Smooth muscle cell (in vitro differentiated cells): ENCODE measurements around the gene POLR1E. TPM values are rescaled to one million over a fixed set of nuclear protein-coding genes. Genes with fewer than 3 reads are reported as not detected.

Experiments
- DNase-seq: peaks from one replicate; lab custom pipeline; 2025; ENCODE audit not compliant: unreplicated experiment; lab: John Stamatoyannopoulos, UW
- H2AFZ ChIP-seq: fragments of 200-600 bp; sonication (generic); 2 replicates; pipeline ENCODE4 v1.6.0; 2016; ENCODE audit warnings: antibody characterized with exemption, low read depth, mild to moderate bottlenecking
- H3F3A ChIP-seq: fragments of 200-600 bp; sonication (generic); 2 replicates; pipeline ENCODE4 v1.6.0; 2017; ENCODE audit warnings: antibody characterized with exemption, low read depth
- H3K27ac ChIP-seq: fragments of 200-600 bp; sonication (generic); 2 replicates; pipeline ENCODE4 v1.5.1; 2016; ENCODE audit warnings: low read depth, mild to moderate bottlenecking
- H3K27me3 ChIP-seq: fragments of 200-600 bp; sonication (generic); 2 replicates; pipeline ENCODE4 v1.6.1; 2016; ENCODE audit warnings: low read depth, mild to moderate bottlenecking
- H3K36me3 ChIP-seq: fragments of 200-600 bp; sonication (generic); 2 replicates; pipeline ENCODE4 v1.5.1; 2016; ENCODE audit warnings: low read depth
- H3K4me1 ChIP-seq: fragments of 200-600 bp; sonication (generic); 2 replicates; pipeline ENCODE4 v1.5.1; 2016; ENCODE audit warnings: low read depth
- H3K4me2 ChIP-seq: fragments of 200-600 bp; sonication (generic); 2 replicates; pipeline ENCODE4 v1.6.0; 2016; ENCODE audit warnings: mild to moderate bottlenecking
- H3K4me3 ChIP-seq: fragments of 200-600 bp; sonication (generic); 2 replicates; pipeline ENCODE4 v1.5.1; 2016; ENCODE audit warnings: mild to moderate bottlenecking
- H3K79me2 ChIP-seq: fragments of 200-600 bp; sonication (generic); 2 replicates; pipeline ENCODE4 v1.6.0; 2016; ENCODE audit warnings: low read depth, mild to moderate bottlenecking
- H3K9ac ChIP-seq: fragments of 200-600 bp; sonication (generic); 2 replicates; pipeline ENCODE4 v1.6.0; 2016; ENCODE audit warnings: low read depth
- H3K9me3 ChIP-seq: fragments of 200-600 bp; sonication (generic); replicated peaks from 2 replicates; pipeline ENCODE4 v1.5.1; 2016; ENCODE audit warnings: low read depth
- H4K20me1 ChIP-seq: fragments of 200-600 bp; sonication (generic); 2 replicates; pipeline ENCODE4 v1.6.0; 2016; ENCODE audit warnings: low read depth
- WGBS: methylation state at CpG from one replicate; pipeline ENCODE4 v1.1.7; 2016; ENCODE audit warnings: low lambda C conversion rate; 5-methylcytosine and 5-hydroxymethylcytosine counted together
- polyA plus RNA-seq: library from polyadenylated mRNA; unstranded; fragments of >200 nt; fragmentation: Nextera tagmentation; extraction: Ambion mirVana; gene quantifications from 2 replicates; pipeline ENCODE4 v1.2.1, GENCODE V29; 2016
- total RNA-seq: library from RNA; depleted of rRNA; stranded (reverse); fragments of >200 nt; gene quantifications from 2 replicates; pipeline ENCODE4 v1.2.3, GENCODE V29; 2014
- TF ChIP-seq, protein P1 (sequence below): fragments of 200-600 bp; sonication (generic); IDR thresholded peaks from 2 replicates; pipeline ENCODE4 v1.5.1; 2017; ENCODE audit warnings: borderline replicate concordance, mild to moderate bottlenecking, antibody characterized with exemption; ENCODE audit not compliant: insufficient read depth, poor library complexity, severe bottlenecking

Gene POLR1E
- total and polyA plus RNA-seq, 2 experiments from 2014 or later, result 10.9 to 12.6 TPM

DNA sequence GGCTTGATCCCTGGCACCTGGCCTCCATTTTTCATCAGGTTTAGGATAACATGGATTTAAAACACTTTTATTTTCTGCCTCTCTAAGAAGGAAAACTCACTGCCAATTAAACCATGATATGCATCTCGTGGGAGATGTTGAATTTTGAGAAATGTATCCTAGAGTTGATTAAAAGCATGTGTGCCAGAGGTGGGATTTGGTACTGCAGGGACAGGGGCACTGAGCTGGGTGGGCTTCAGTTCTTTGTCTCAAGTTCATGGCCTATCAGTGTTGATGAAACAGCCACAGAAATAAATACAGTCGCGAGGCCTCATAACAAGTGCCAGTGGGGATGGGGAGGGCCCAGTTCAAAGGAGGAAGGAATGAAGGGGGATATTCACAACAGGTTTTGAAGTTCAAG is 34.9 kb downstream of the POLR1E start:
- 94% methylated on average over 3 of the region's 3 CpGs for WGBS
- DNase-seq, result no peak
- Histone ChIP-seq H3K36me3 (no peaks in the 10 kb centered on the region), H3K4me3 (no peak overlapping the region), H3K9ac (no peak overlapping the region), H3K4me2 (no peak overlapping the region), H2AFZ (no peak overlapping the region), H4K20me1 (no peaks in the 10 kb centered on the region), H3F3A (no peaks in the 10 kb centered on the region), H3K9me3 (no peaks in the 10 kb centered on the region), H3K27me3 (no peaks in the 10 kb centered on the region), H3K4me1 (no peaks in the 10 kb centered on the region), H3K79me2 (no peaks in the 10 kb centered on the region), H3K27ac (no peak overlapping the region)
- TF ChIP-seq, protein P1, sequence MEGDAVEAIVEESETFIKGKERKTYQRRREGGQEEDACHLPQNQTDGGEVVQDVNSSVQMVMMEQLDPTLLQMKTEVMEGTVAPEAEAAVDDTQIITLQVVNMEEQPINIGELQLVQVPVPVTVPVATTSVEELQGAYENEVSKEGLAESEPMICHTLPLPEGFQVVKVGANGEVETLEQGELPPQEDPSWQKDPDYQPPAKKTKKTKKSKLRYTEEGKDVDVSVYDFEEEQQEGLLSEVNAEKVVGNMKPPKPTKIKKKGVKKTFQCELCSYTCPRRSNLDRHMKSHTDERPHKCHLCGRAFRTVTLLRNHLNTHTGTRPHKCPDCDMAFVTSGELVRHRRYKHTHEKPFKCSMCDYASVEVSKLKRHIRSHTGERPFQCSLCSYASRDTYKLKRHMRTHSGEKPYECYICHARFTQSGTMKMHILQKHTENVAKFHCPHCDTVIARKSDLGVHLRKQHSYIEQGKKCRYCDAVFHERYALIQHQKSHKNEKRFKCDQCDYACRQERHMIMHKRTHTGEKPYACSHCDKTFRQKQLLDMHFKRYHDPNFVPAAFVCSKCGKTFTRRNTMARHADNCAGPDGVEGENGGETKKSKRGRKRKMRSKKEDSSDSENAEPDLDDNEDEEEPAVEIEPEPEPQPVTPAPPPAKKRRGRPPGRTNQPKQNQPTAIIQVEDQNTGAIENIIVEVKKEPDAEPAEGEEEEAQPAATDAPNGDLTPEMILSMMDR, result no peak

DNA sequence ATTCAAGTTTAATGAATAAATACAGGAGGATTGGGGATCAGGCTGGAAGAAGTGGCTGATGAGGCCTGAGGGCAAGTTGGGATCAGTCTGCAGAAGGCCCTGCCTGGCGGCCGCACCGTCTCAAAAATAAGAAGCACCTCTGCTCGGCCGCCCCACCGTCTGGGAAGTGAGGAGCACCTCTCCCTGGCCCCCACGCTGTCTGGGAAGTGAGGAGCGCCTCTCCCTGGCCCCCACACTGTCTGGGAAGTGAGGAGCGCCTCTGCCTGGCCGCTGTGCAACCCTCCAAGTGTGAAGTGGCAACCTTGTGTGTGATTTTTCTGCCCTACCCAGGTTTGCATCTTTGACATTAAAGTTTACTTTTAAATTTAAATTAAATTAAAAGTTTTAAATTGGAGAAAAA is 35.4 kb downstream of the POLR1E start:
- Histone ChIP-seq H3K4me3 (no peak overlapping the region), H3K9ac (no peak overlapping the region), H3K9me3 (no peaks in the 10 kb centered on the region), H2AFZ (no peak overlapping the region), H3K27me3 (no peaks in the 10 kb centered on the region), H3K79me2 (no peaks in the 10 kb centered on the region), H4K20me1 (no peaks in the 10 kb centered on the region), H3K4me1 (no peaks in the 10 kb centered on the region), H3K36me3 (no peaks in the 10 kb centered on the region), H3K4me2 (no peak overlapping the region), H3F3A (no peaks in the 10 kb centered on the region), H3K27ac (no peak overlapping the region)
- WGBS, result 98% methylated on average over 10 of the region's 10 CpGs
- DNase-seq, result no peak
- TF ChIP-seq, protein P1, result no peak

DNA sequence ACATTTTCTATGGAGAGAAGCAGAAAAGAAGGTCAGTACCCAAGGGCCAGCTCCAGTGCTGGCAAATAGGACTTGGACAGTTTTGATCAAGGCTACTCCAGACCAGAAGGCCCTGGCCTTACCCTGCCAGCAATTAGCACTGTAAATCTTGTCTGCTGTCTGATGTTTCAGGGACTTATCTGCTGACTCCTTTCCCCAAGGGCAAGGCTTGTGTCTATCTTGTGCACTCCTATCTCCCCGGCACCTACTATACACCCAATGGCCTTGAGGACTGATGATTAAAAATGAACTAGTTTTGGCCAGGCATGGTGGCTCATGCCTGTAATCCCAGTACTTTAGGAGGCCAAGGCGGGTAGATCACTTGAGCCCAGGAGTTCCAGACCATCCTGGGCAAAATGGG is 37.2 kb downstream of the POLR1E start:
- no peaks in the 10 kb centered on the region for H3K79me2 ChIP-seq
- no peak overlapping the region for H3K27ac ChIP-seq
- no peaks in the 10 kb centered on the region for H4K20me1 ChIP-seq
- WGBS, result 94% methylated on average over 2 of the region's 2 CpGs
- DNase-seq, result no peak
- no peaks in the 10 kb centered on the region for H3K27me3 ChIP-seq
- no peak overlapping the region for H3K9ac ChIP-seq
- no peaks in the 10 kb centered on the region for H3K36me3 ChIP-seq
- no peak overlapping the region for H3K4me2 ChIP-seq
- no peaks in the 10 kb centered on the region for H3K4me1 ChIP-seq
- no peak overlapping the region for H3K4me3 ChIP-seq
- no peak overlapping the region for H2AFZ ChIP-seq
- TF ChIP-seq, protein P1, result no peak
- H3K9me3 ChIP-seq, result no peaks in the 10 kb centered on the region
- H3F3A ChIP-seq, result no peaks in the 10 kb centered on the region

DNA sequence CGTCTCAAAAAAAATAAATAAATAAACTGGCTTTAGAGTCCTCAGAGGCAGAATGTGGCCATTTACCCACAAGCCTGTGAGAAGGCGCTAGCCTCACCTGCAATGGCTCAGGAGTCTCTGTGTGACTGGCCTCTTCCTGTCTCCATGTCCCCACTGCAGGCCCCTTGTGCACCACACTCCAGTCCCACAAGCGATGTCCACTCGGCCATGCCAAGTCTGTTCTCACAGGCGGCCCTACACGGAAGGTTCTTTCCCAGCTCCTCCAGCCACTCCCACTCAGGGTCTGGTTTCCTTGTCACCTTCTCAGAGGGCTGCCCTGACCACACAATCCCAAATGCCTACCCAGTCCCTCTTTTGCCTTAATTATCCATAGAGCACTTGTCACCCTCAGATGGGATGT is 38.2 kb downstream of the POLR1E start:
- no peaks in the 10 kb centered on the region for H3K4me1 ChIP-seq
- H3F3A ChIP-seq, result no peaks in the 10 kb centered on the region
- no peaks in the 10 kb centered on the region for H3K27me3 ChIP-seq
- TF ChIP-seq, protein P1, result no peak
- no peaks in the 10 kb centered on the region for H3K36me3 ChIP-seq
- H2AFZ ChIP-seq, result no peak overlapping the region
- no peaks in the 10 kb centered on the region for H3K79me2 ChIP-seq
- no peak overlapping the region for H3K4me3 ChIP-seq
- WGBS, result 97% methylated on average over 6 of the region's 6 CpGs
- no peak overlapping the region for H3K27ac ChIP-seq
- H3K9ac ChIP-seq, result no peak overlapping the region
- no peaks in the 10 kb centered on the region for H4K20me1 ChIP-seq
- H3K4me2 ChIP-seq, result no peak overlapping the region
- no peaks in the 10 kb centered on the region for H3K9me3 ChIP-seq
- DNase-seq, result no peak
